Neural progenitor cell (in vitro differentiated cells): ENCODE results near the gene PSMB8. TPM values are rescaled to one million over a fixed set of nuclear protein-coding genes. Genes with fewer than 3 reads are reported as not detected.

Experiments used
- DNase-seq: peaks from one replicate; pipeline ENCODE4 v3.0.0-alpha.2; 2016; ENCODE audit warnings: low spot score
- H2AFZ ChIP-seq: fragments of 200-600 bp; sonication (generic); replicated peaks from 2 replicates; pipeline ENCODE4 v1.6.1; 2016; ENCODE audit warnings: antibody characterized with exemption
- H3F3A ChIP-seq: fragments of 200-600 bp; sonication (generic); 2 replicates; pipeline ENCODE4 v1.6.1; 2016; ENCODE audit warnings: antibody characterized with exemption, low read depth
- H3K27ac ChIP-seq: fragments of 200-600 bp; sonication (generic); 2 replicates; pipeline ENCODE4 v1.5.1; 2016; ENCODE audit warnings: mild to moderate bottlenecking
- H3K27me3 ChIP-seq: fragments of 200-600 bp; sonication (generic); 2 replicates; pipeline ENCODE4 v1.6.1; 2016; ENCODE audit warnings: mild to moderate bottlenecking, moderate library complexity
- H3K36me3 ChIP-seq: fragments of 200-600 bp; sonication (generic); 2 replicates; pipeline ENCODE4 v1.5.1; 2016
- H3K4me1 ChIP-seq: fragments of 200-600 bp; sonication (generic); 2 replicates; pipeline ENCODE4 v1.6.1; 2016; ENCODE audit warnings: mixed run types
- H3K4me2 ChIP-seq: fragments of 200-600 bp; sonication (generic); 2 replicates; pipeline ENCODE4 v1.6.1; 2016
- H3K4me3 ChIP-seq: fragments of 200-600 bp; sonication (generic); 2 replicates; pipeline ENCODE4 v1.5.1; 2016
- H3K79me2 ChIP-seq: fragments of 200-600 bp; sonication (generic); 2 replicates; pipeline ENCODE4 v1.6.1; 2016; ENCODE audit warnings: low read depth
- H3K9ac ChIP-seq: fragments of 200-600 bp; sonication (generic); 2 replicates; pipeline ENCODE4 v1.6.1; 2016
- H3K9me3 ChIP-seq: fragments of 200-600 bp; sonication (generic); 2 replicates; pipeline ENCODE4 v1.5.1; 2016; ENCODE audit warnings: low read depth
- H4K20me1 ChIP-seq: fragments of 200-600 bp; sonication (generic); 2 replicates; pipeline ENCODE4 v1.6.1; 2016; ENCODE audit warnings: low read depth
- H3K27ac Mint-ChIP-seq: 3 replicates; pipeline ENCODE4 v1.8.0; 2021; ENCODE audit warnings: mixed read lengths
- H3K27me3 Mint-ChIP-seq: 2 replicates; pipeline ENCODE4 v1.8.0; 2022; ENCODE audit warnings: low read depth, mild to moderate bottlenecking, inconsistent platforms, moderate library complexity, mixed read lengths; ENCODE audit not compliant: insufficient read depth
- H3K36me3 Mint-ChIP-seq: 3 replicates; pipeline ENCODE4 v1.8.0; 2021; ENCODE audit warnings: mixed read lengths
- H3K4me1 Mint-ChIP-seq: 3 replicates; pipeline ENCODE4 v1.8.0; 2021; ENCODE audit warnings: mixed read lengths
- H3K4me3 Mint-ChIP-seq: 3 replicates; pipeline ENCODE4 v1.8.0; 2021; ENCODE audit warnings: mild to moderate bottlenecking, moderate library complexity, mixed read lengths
- H3K9me3 Mint-ChIP-seq: 3 replicates; pipeline ENCODE4 v1.8.0; 2020; ENCODE audit warnings: mixed read lengths
- EZH2 ChIP-seq: fragments of 200-600 bp; sonication (generic); IDR thresholded peaks from 2 replicates; pipeline ENCODE4 v1.6.1; 2017; ENCODE audit warnings: antibody characterized with exemption, mild to moderate bottlenecking, moderate library complexity
- EZH2phosphoT487 ChIP-seq: fragments of 200-600 bp; sonication (generic); IDR thresholded peaks from 2 replicates; pipeline ENCODE4 v1.6.1; 2017; ENCODE audit warnings: antibody characterized with exemption
- total RNA-seq: library from RNA; depleted of rRNA; stranded (reverse); fragments of >200 nt; gene quantifications from 2 replicates; pipeline ENCODE4 v1.2.3, GENCODE V29; 2015; ENCODE audit warnings: low replicate concordance
- TF ChIP-seq, protein P1 (sequence below): fragments of 200-600 bp; sonication (generic); IDR thresholded peaks from 2 replicates; pipeline ENCODE4 v1.5.1; 2017; ENCODE audit warnings: antibody characterized with exemption, mild to moderate bottlenecking

PSMB8 gene
- total RNA-seq, 1 donor from 2014 or later = 2.2 TPM

DNA sequence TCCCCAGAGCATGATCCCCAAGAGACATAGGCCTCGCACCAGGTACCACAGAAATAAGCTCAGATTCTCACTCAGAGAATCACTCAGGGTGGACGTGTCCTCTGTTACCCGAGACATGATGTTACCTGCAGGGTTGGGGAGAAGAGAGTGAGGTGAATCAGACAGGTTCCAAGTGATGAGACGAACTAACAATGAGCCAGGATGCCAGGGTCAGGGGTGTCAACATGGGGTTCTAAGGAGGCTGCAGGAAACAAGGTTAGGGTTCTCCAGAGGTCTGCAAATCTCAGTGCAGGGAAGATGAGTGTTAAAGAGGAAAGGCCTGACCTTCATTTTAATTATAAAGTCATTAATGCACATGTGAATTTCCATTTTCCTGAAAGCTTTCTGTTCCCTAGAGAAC is 7.2 kb upstream of the PSMB8 start:
- Mint-ChIP-seq H3K27me3 (peaks cover 75% of the 10 kb centered on the region), H3K4me1 (peaks cover 8% of the 10 kb centered on the region), H3K4me3 (no peak overlapping the region), H3K9me3 (peaks cover 3% of the 10 kb centered on the region), H3K36me3 (no peaks in the 10 kb centered on the region), H3K27ac (no peak overlapping the region)
- no peak for TF ChIP-seq EZH2phosphoT487
- TF ChIP-seq, protein P1, sequence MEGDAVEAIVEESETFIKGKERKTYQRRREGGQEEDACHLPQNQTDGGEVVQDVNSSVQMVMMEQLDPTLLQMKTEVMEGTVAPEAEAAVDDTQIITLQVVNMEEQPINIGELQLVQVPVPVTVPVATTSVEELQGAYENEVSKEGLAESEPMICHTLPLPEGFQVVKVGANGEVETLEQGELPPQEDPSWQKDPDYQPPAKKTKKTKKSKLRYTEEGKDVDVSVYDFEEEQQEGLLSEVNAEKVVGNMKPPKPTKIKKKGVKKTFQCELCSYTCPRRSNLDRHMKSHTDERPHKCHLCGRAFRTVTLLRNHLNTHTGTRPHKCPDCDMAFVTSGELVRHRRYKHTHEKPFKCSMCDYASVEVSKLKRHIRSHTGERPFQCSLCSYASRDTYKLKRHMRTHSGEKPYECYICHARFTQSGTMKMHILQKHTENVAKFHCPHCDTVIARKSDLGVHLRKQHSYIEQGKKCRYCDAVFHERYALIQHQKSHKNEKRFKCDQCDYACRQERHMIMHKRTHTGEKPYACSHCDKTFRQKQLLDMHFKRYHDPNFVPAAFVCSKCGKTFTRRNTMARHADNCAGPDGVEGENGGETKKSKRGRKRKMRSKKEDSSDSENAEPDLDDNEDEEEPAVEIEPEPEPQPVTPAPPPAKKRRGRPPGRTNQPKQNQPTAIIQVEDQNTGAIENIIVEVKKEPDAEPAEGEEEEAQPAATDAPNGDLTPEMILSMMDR = no peak
- TF ChIP-seq EZH2 = no peak
- Histone ChIP-seq H3K27ac (no peak overlapping the region), H3K4me3 (no peak overlapping the region), H3K9me3 (no peaks in the 10 kb centered on the region), H3K79me2 (no peaks in the 10 kb centered on the region), H3K36me3 (no peaks in the 10 kb centered on the region), H3K4me2 (no peak overlapping the region), H3K27me3 (peaks cover 47% of the 10 kb centered on the region), H2AFZ (no peak overlapping the region), H3K9ac (no peak overlapping the region), H3F3A (peaks cover 5% of the 10 kb centered on the region), H3K4me1 (no peaks in the 10 kb centered on the region), H4K20me1 (no peaks in the 10 kb centered on the region)
- no peak for DNase-seq

- no peak overlapping the region for H3K9ac ChIP-seq
- Mint-ChIP-seq H3K27me3 (peaks cover 67% of the 10 kb centered on the region), H3K27ac (no peak overlapping the region), H3K36me3 (no peaks in the 10 kb centered on the region), H3K9me3 (peaks cover 3% of the 10 kb centered on the region), H3K4me3 (no peak overlapping the region), H3K4me1 (peaks cover 10% of the 10 kb centered on the region)
- H4K20me1 ChIP-seq = no peaks in the 10 kb centered on the region
- TF ChIP-seq EZH2 (no peak), EZH2phosphoT487 (no peak)
- TF ChIP-seq, protein P1 = no peak
- no peaks in the 10 kb centered on the region for H3K9me3 ChIP-seq
- no peaks in the 10 kb centered on the region for H3K36me3 ChIP-seq
- DNase-seq = no peak
- H3K27me3 ChIP-seq = peaks cover 43% of the 10 kb centered on the region
- H3K4me2 ChIP-seq = no peak overlapping the region
- H3K4me1 ChIP-seq = peaks cover 4% of the 10 kb centered on the region
- H3K4me3 ChIP-seq = no peak overlapping the region
- no peak overlapping the region for H2AFZ ChIP-seq
- H3F3A ChIP-seq = peaks cover 5% of the 10 kb centered on the region
- no peaks in the 10 kb centered on the region for H3K79me2 ChIP-seq
- no peak overlapping the region for H3K27ac ChIP-seq
These were observed 5.3 kb upstream of the PSMB8 start for GRCh38 chr6:32849126-32849525.

- no peaks in the 10 kb centered on the region for H3K36me3 ChIP-seq
- TF ChIP-seq EZH2phosphoT487 = no peak
- TF ChIP-seq, protein P1 = no peak
- TF ChIP-seq EZH2 = no peak
- H3F3A ChIP-seq = no peaks in the 10 kb centered on the region
- H4K20me1 ChIP-seq = no peaks in the 10 kb centered on the region
- no peak for DNase-seq
- H3K9ac ChIP-seq = no peak overlapping the region
- H2AFZ ChIP-seq = no peak overlapping the region
- peaks cover 70% of the 10 kb centered on the region for H3K27me3 Mint-ChIP-seq
- H3K9me3 ChIP-seq = no peaks in the 10 kb centered on the region
- peaks cover 4% of the 10 kb centered on the region for H3K4me1 ChIP-seq
- no peak overlapping the region for H3K27ac Mint-ChIP-seq
- H3K36me3 Mint-ChIP-seq = no peaks in the 10 kb centered on the region
- H3K4me3 ChIP-seq = no peak overlapping the region
- peaks cover 3% of the 10 kb centered on the region for H3K9me3 Mint-ChIP-seq
- H3K27ac ChIP-seq = no peak overlapping the region
- H3K4me1 Mint-ChIP-seq = peaks cover 12% of the 10 kb centered on the region
- peaks cover 48% of the 10 kb centered on the region for H3K27me3 ChIP-seq
- H3K4me2 ChIP-seq = no peak overlapping the region
- H3K4me3 Mint-ChIP-seq = no peak overlapping the region
- no peaks in the 10 kb centered on the region for H3K79me2 ChIP-seq
These were observed 3.9 kb upstream of the PSMB8 start for GRCh38 chr6:32847795-32848194.
